ENCODE results near the gene NOTCH3. TPM values are rescaled to one million over a fixed set of nuclear protein-coding genes. Genes with fewer than 3 reads are reported as not detected.

The NOTCH3 gene
- total RNA-seq, 1 experiment from 2014 or later, result 0.45 TPM

DNA sequence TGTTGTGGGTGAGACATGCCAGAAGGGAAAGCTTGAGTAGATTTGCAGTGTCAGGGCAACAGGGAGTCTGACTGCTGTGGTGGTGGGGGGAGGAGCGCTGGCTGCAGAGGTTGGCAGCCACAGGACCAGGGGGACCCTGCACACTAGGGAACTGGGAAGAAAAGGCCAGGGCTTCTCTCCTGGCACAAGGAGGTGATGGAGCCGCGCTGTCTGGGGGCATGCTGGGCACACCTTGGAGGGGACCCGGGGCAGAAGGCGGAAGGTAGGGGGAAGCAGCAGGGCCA, 45.3 kb upstream of the NOTCH3 start:
- no peak overlapping the region for H3K9ac ChIP-seq (ENCODE audit: low read length)
- H3K4me2 ChIP-seq (ENCODE audit: low read depth, low read length, poor library complexity, severe bottlenecking), result no peak overlapping the region
- no peaks in the 10 kb centered on the region for H3K9me3 ChIP-seq (ENCODE audit: low read length)
- no peaks in the 10 kb centered on the region for H3K9me2 ChIP-seq (replicated peaks; ENCODE audit: insufficient read depth, low read length)
- peaks cover 12% of the 10 kb centered on the region; the same call in 1 of the 2 replicates for H4K20me1 ChIP-seq (ENCODE audit: insufficient read depth, low read depth, low read length)
- H3K4me1 ChIP-seq (ENCODE audit: low read length), result no peaks in the 10 kb centered on the region
- H3K27ac ChIP-seq (ENCODE audit: low read length), result no peak overlapping the region
- H3K79me2 ChIP-seq (ENCODE audit: low read length), result peaks cover 7% of the 10 kb centered on the region; the same call in 1 of the 2 replicates
- no peak overlapping the region for H2AFZ ChIP-seq (ENCODE audit: low read length)
- DNase-seq, result no peak
- H3K4me3 ChIP-seq (ENCODE audit: low read length), result no peak overlapping the region
- peaks cover 10% of the 10 kb centered on the region; the same call in 1 of the 2 replicates for H3K36me3 ChIP-seq (ENCODE audit: insufficient read depth, low read length)
- no peaks in the 10 kb centered on the region for H3K27me3 ChIP-seq (ENCODE audit: low read length)

DNA sequence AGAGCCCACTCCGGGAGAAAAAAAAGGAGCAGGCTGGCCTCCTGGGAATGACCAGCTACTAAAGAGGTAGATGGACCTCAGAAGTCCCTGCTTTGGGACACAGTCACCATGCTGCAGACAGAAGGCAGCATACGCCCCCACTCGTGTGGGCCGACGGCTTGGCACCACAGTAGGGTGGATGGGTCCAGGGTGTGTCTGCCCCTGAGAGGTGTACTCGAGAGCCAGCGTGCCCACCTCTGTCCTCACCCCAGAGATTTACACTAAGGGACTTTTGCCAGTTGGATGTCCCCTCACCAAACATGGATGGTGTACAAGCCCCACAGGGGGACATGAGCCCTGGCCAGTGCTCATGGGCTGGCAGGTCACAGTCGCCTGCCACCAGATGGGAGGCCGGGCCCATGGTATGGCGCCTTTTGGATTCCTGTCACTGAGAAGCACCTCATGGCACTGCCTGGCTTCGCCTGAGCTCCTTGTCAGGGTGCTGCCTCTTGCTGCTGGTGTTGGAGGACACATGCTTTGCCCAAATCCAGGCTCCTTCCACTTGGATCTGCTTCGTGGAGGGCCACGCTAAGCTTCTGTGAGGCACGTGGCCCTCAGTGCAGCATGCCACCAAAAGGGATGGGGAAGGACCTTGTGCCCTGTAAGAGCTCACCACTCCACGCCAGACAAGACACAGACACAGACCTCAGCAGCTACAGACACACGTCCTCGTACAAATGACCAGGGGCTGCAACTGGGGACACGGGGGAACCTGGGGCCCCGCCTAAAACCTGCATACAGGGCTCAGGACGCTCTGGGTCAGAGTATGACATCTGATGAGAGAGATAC, 44.8 kb upstream of the NOTCH3 start:
- no peak overlapping the region for H3K27ac ChIP-seq (ENCODE audit: low read length)
- H3K79me2 ChIP-seq (ENCODE audit: low read length), result peaks cover 4% of the 10 kb centered on the region; the same call in 1 of the 2 replicates
- H2AFZ ChIP-seq (ENCODE audit: low read length), result no peak overlapping the region
- no peak overlapping the region for H3K4me3 ChIP-seq (ENCODE audit: low read length)
- H3K4me2 ChIP-seq (ENCODE audit: low read depth, low read length, poor library complexity, severe bottlenecking), result no peak overlapping the region
- H3K9ac ChIP-seq (ENCODE audit: low read length), result no peak overlapping the region
- H3K4me1 ChIP-seq (ENCODE audit: low read length), result no peaks in the 10 kb centered on the region
- no peaks in the 10 kb centered on the region for H3K27me3 ChIP-seq (ENCODE audit: low read length)
- H3K9me2 ChIP-seq (replicated peaks; ENCODE audit: insufficient read depth, low read length), result no peaks in the 10 kb centered on the region
- peaks cover 7% of the 10 kb centered on the region; the same call in 1 of the 2 replicates for H4K20me1 ChIP-seq (ENCODE audit: insufficient read depth, low read depth, low read length)
- no peaks in the 10 kb centered on the region for H3K9me3 ChIP-seq (ENCODE audit: low read length)
- no peak for DNase-seq
- H3K36me3 ChIP-seq (ENCODE audit: insufficient read depth, low read length), result peaks cover 10% of the 10 kb centered on the region; the same call in 1 of the 2 replicates

DNA sequence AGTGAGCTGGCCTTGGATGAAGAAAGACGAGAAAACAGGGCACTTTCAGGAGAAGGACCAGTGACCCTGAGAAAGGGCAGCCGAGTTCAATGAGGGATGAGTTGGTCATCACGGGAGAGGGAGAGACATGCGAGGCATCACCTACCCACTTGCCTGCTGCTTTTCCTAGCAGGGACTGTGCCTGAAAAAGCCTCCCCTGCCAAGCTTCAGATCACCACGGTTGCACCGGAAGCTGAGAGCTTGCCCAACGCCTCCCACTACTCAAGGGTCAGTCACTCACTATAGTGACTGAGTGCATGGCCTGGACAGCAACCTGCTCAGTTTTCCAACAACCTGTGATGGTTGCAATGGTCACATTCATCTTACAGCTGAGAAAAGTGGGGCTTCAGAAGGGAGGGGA, 44.0 kb upstream of the NOTCH3 start:
- Histone ChIP-seq H3K79me2 (ENCODE audit: low read length) (no peaks in the 10 kb centered on the region), H3K4me3 (ENCODE audit: low read length) (no peak overlapping the region), H4K20me1 (ENCODE audit: insufficient read depth, low read depth, low read length) (peaks cover 4% of the 10 kb centered on the region; the same call in 1 of the 2 replicates), H2AFZ (ENCODE audit: low read length) (no peak overlapping the region), H3K9me2 (replicated peaks; ENCODE audit: insufficient read depth, low read length) (no peaks in the 10 kb centered on the region), H3K36me3 (ENCODE audit: insufficient read depth, low read length) (peaks cover 10% of the 10 kb centered on the region; the same call in 1 of the 2 replicates), H3K27ac (ENCODE audit: low read length) (no peak overlapping the region), H3K9ac (ENCODE audit: low read length) (no peak overlapping the region), H3K27me3 (ENCODE audit: low read length) (no peaks in the 10 kb centered on the region), H3K9me3 (ENCODE audit: low read length) (no peaks in the 10 kb centered on the region), H3K4me1 (ENCODE audit: low read length) (no peaks in the 10 kb centered on the region), H3K4me2 (ENCODE audit: low read depth, low read length, poor library complexity, severe bottlenecking) (no peak overlapping the region)
- no peak for DNase-seq

DNA sequence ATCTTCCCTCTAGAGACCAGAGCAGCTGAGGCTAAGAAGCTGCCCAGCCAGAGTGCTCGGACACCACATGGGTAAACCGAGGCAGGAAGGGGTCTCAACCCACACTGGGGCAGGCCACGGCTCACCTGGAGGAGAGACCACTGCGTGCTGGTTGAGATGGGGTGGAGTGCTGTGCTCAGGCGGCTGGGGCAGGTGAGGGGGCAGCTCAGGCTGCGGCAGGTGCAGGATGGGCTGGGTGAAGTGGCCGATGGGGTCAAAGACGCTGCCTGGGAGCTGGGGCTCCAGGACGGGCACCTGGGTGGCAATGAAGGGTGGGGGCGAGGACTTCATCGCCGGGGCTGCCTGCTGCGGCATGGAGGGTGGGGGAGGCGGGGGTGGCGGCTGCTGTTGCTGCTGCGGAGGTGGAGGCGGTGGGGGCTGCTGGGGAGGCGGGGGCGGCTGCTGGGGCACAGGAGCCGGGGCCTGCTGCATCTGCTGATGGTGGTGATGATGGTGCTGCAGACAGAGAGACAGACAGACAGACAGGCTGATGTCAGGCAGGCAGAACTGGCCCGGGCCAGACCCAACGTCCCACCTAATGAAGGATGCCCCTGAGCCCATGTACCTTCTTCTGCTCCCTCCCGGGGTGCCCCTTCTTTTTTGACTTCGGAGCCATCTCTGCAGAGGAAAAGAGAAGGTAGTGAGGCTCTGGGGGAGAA, 43.5 kb upstream of the NOTCH3 start:
- Histone ChIP-seq H4K20me1 (ENCODE audit: insufficient read depth, low read depth, low read length) (peaks cover 8% of the 10 kb centered on the region; the same call in 1 of the 2 replicates), H3K79me2 (ENCODE audit: low read length) (no peaks in the 10 kb centered on the region), H3K9ac (ENCODE audit: low read length) (no peak overlapping the region), H3K36me3 (ENCODE audit: insufficient read depth, low read length) (peaks cover 10% of the 10 kb centered on the region; the same call in 1 of the 2 replicates), H3K4me1 (ENCODE audit: low read length) (no peaks in the 10 kb centered on the region), H3K9me2 (replicated peaks; ENCODE audit: insufficient read depth, low read length) (no peaks in the 10 kb centered on the region), H3K4me3 (ENCODE audit: low read length) (no peak overlapping the region), H3K27me3 (ENCODE audit: low read length) (no peaks in the 10 kb centered on the region), H2AFZ (ENCODE audit: low read length) (no peak overlapping the region), H3K27ac (ENCODE audit: low read length) (no peak overlapping the region), H3K4me2 (ENCODE audit: low read depth, low read length, poor library complexity, severe bottlenecking) (no peak overlapping the region), H3K9me3 (ENCODE audit: low read length) (no peaks in the 10 kb centered on the region)
- DNase-seq, result no peak

DNA sequence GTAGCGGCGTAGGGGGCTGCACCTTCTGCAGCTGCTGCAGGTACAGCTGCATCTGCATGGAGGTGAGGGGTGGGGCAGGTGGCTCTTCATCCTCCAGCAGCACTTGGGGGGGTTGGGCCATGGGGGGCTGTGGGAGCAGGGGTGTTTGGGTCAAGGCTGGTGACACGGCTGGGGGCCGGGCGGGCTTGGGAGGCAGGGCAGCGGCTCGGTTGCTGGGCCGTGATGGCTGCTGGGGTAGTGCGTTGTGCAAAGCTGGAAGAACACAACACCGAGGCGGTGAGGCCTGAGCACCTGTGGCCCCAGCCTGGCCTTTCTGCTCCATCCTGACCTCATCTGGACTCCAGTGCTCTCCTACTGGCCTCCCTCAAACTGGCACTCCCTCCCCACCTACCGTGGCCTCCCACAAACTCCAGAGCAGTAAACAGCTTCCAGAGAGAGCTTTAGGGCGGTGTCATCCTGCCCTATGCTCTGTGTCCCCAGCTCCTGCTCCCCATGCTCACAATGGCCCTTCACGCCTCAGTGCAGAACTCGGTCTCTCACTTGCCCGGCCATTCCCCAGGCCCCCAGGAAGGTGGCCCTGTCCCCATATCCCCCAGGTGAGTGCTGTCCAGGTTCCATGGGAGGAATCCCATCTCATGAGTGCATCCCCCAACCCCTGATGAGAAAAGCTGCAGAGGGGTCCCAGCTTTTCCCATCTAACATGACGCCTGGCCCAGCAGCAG, 42.6 kb upstream of the NOTCH3 start:
- DNase-seq, result no peak
- H3K79me2 ChIP-seq (ENCODE audit: low read length), result no peaks in the 10 kb centered on the region
- H3K9me2 ChIP-seq (replicated peaks; ENCODE audit: insufficient read depth, low read length), result no peaks in the 10 kb centered on the region
- H2AFZ ChIP-seq (ENCODE audit: low read length), result no peak overlapping the region
- H3K36me3 ChIP-seq (ENCODE audit: insufficient read depth, low read length), result peaks cover 6% of the 10 kb centered on the region; the same call in 1 of the 2 replicates
- H3K9ac ChIP-seq (ENCODE audit: low read length), result no peak overlapping the region
- H3K27ac ChIP-seq (ENCODE audit: low read length), result no peak overlapping the region
- no peaks in the 10 kb centered on the region for H3K27me3 ChIP-seq (ENCODE audit: low read length)
- peaks cover 8% of the 10 kb centered on the region; the same call in 1 of the 2 replicates for H4K20me1 ChIP-seq (ENCODE audit: insufficient read depth, low read depth, low read length)
- no peaks in the 10 kb centered on the region for H3K4me1 ChIP-seq (ENCODE audit: low read length)
- H3K4me2 ChIP-seq (ENCODE audit: low read depth, low read length, poor library complexity, severe bottlenecking), result no peak overlapping the region
- H3K9me3 ChIP-seq (ENCODE audit: low read length), result no peaks in the 10 kb centered on the region
- H3K4me3 ChIP-seq (ENCODE audit: low read length), result no peak overlapping the region

DNA sequence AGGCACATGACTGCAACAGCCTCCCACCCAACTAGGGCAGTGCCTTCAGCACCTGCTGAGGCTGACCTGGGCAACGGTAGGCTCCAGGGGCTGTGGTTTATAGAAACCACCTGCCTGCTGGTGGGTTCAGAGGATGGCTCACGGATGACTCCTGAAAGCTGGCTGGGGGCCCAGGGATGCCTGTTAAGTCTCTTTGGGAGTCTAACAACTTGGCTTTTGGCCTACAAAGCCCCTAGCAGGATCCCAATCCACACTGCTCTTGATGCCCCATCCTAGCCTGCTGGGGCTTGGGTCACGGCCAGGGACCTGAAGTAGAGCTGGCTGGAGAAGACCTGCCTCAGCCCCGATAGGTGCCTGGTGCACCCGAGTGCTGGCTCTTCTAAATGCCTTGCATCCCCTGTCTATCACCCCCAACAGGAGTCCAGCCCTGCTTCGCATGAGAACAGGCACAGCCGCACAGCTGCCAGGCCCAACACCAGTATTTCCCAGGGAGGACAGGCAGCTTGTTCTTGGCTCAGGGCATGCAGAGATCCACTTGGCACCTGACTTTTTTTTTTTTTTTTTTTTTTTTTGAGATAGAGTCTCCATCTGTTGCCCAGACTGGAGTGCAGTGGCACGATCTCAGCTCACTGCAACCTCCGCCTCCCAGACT, 40.6 kb upstream of the NOTCH3 start:
- Histone ChIP-seq H3K4me1 (ENCODE audit: low read length) (no peaks in the 10 kb centered on the region), H3K4me3 (ENCODE audit: low read length) (no peak overlapping the region), H3K27ac (ENCODE audit: low read length) (no peak overlapping the region), H3K9me2 (replicated peaks; ENCODE audit: insufficient read depth, low read length) (no peaks in the 10 kb centered on the region), H2AFZ (ENCODE audit: low read length) (no peak overlapping the region), H3K36me3 (ENCODE audit: insufficient read depth, low read length) (peaks cover 4% of the 10 kb centered on the region; the same call in 1 of the 2 replicates), H3K9me3 (ENCODE audit: low read length) (no peaks in the 10 kb centered on the region), H3K27me3 (ENCODE audit: low read length) (no peaks in the 10 kb centered on the region), H4K20me1 (ENCODE audit: insufficient read depth, low read depth, low read length) (peaks cover 6% of the 10 kb centered on the region; the same call in 1 of the 2 replicates), H3K4me2 (ENCODE audit: low read depth, low read length, poor library complexity, severe bottlenecking) (no peak overlapping the region), H3K79me2 (ENCODE audit: low read length) (no peaks in the 10 kb centered on the region), H3K9ac (ENCODE audit: low read length) (no peak overlapping the region)
- no peak for DNase-seq

DNA sequence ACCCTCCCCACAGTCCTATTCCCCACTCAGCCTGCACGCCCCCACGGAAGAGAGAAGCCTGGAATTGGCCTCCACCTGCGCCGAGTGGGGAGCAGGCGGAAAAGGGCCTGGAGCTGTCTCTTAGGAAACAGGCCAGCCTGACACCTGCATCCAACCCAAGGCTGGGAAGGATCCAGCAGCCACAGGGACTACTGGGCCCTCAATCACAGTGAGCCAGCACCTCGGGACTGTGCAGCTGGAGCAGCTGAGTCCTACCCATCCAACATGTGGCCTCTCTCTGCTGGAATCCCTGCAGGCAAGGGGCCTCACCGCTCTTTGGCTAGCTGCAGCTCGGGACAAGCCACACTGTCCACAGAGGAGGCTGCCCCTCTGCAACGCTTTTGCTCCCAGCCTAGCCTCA, 39.7 kb upstream of the NOTCH3 start:
- no peak overlapping the region for H2AFZ ChIP-seq (ENCODE audit: low read length)
- no peaks in the 10 kb centered on the region for H3K27me3 ChIP-seq (ENCODE audit: low read length)
- no peaks in the 10 kb centered on the region for H3K9me3 ChIP-seq (ENCODE audit: low read length)
- H3K4me3 ChIP-seq (ENCODE audit: low read length), result no peak overlapping the region
- 0 out of 2 replicates have a peak, but pooled peaks cover 3% of the 10 kb centered on the region for H3K36me3 ChIP-seq (ENCODE audit: insufficient read depth, low read length)
- no peak overlapping the region for H3K9ac ChIP-seq (ENCODE audit: low read length)
- H3K79me2 ChIP-seq (ENCODE audit: low read length), result no peaks in the 10 kb centered on the region
- H3K27ac ChIP-seq (ENCODE audit: low read length), result no peak overlapping the region
- no peaks in the 10 kb centered on the region for H3K4me1 ChIP-seq (ENCODE audit: low read length)
- H3K9me2 ChIP-seq (replicated peaks; ENCODE audit: insufficient read depth, low read length), result no peaks in the 10 kb centered on the region
- H3K4me2 ChIP-seq (ENCODE audit: low read depth, low read length, poor library complexity, severe bottlenecking), result no peak overlapping the region
- no peak for DNase-seq
- peaks cover 6% of the 10 kb centered on the region; the same call in 1 of the 2 replicates for H4K20me1 ChIP-seq (ENCODE audit: insufficient read depth, low read depth, low read length)
